ENCODE data around the gene ADAMTS17.

GRCh38 chr15:100216182-100216581 lies 125.6 kb downstream of the ADAMTS17 start:
- TF ChIP-seq CTCF (IDR thresholded peaks at IDR 0.05): no peak
- TF ChIP-seq POLR2A (IDR thresholded peaks at IDR 0.05): no peak
